NCI-H510A (cell line): ENCODE measurements around the gene CFAP410.
A peak's percentile ranks its signal among the peaks of the same experiment; 100 is the strongest.
"Not testable (repeated sequence)": the region's sequence is repeated elsewhere in the genome, so short reads cannot be mapped to it uniquely, and the experiment has no call there.

Experiments used
- DNase-seq: peaks from one replicate; lab custom pipeline; 2025; lab: John Stamatoyannopoulos, UW

CFAP410 gene

GRCh38 chr21:44316277-44316900 lies 22.8 kb downstream of the CFAP410 start:
- DNase-seq, result no peak

GRCh38 chr21:44315691-44316203 lies 23.4 kb downstream of the CFAP410 start:
- DNase-seq, result no peak

GRCh38 chr21:44314561-44314960 lies 24.6 kb downstream of the CFAP410 start:
- DNase-seq, result no peak

GRCh38 chr21:44314128-44314527 lies 25.1 kb downstream of the CFAP410 start:
- DNase-seq, result no peak

- no peak for DNase-seq
Measured at GRCh38 chr21:44313451-44313850, 25.7 kb downstream of the CFAP410 start.

- no peak for DNase-seq
Measured at GRCh38 chr21:44312716-44313115, 26.5 kb downstream of the CFAP410 start.

GRCh38 chr21:44312089-44312488 lies 27.1 kb downstream of the CFAP410 start:
- DNase-seq, result no peak

- DNase-seq, result no peak
Measured at GRCh38 chr21:44310628-44311507, 28.3 kb downstream of the CFAP410 start.

GRCh38 chr21:44306936-44307704 lies 32.1 kb downstream of the CFAP410 start:
- DNase-seq, result no peak

GRCh38 chr21:44305691-44306090 lies 33.5 kb downstream of the CFAP410 start:
- DNase-seq, result no peak

- DNase-seq, result no peak
Measured at GRCh38 chr21:44304877-44305293, 34.3 kb downstream of the CFAP410 start.

- DNase-seq, result no peak
Measured at GRCh38 chr21:44304011-44304616, 35.1 kb downstream of the CFAP410 start.

GRCh38 chr21:44303490-44303981 lies 35.7 kb downstream of the CFAP410 start:
- DNase-seq, result no peak

GRCh38 chr21:44302573-44303401 lies 36.4 kb downstream of the CFAP410 start:
- not testable (repeated sequence) for DNase-seq

- no peak for DNase-seq
Measured at GRCh38 chr21:44301961-44302406, 37.2 kb downstream of the CFAP410 start.

- no peak for DNase-seq
Measured at GRCh38 chr21:44301141-44301540, 38.0 kb downstream of the CFAP410 start.

- peak; percentile 51 for DNase-seq
Measured at GRCh38 chr21:44300262-44300959, 38.8 kb downstream of the CFAP410 start.

- DNase-seq, result no peak
Measured at GRCh38 chr21:44299458-44300261, 39.5 kb downstream of the CFAP410 start, which contains the start of gene PFKL. PFKL (plus strand) TSS chr21:44300053; CDS start chr21:44300106, 53 bp downstream.

GRCh38 chr21:44299085-44299457 lies 40.1 kb downstream of the CFAP410 start:
- DNase-seq, result no peak
